GM10266 (cell line): Measurements from ENCODE around the gene SLC35F1.

Experiments
- DNase-seq: peaks from one replicate; pipeline ENCODE4 v3.0.0; 2012; ENCODE audit errors: extremely low spot score
- CTCF ChIP-seq: IDR thresholded peaks from 2 replicates; pipeline ENCODE4 v1.5.1; 2012; ENCODE audit warnings: mild to moderate bottlenecking, low read depth; ENCODE audit not compliant: control insufficient read depth, insufficient read depth; ENCODE audit errors: missing control alignments

The SLC35F1 gene

GRCh38 chr6:117928833-117929232 lies 21.8 kb downstream of the SLC35F1 start:
- no peak for DNase-seq

GRCh38 chr6:117929501-117929900 lies 22.4 kb downstream of the SLC35F1 start:
- no peak for TF ChIP-seq CTCF
- no peak for DNase-seq

More at GRCh38 chr6:117928833-117929232, 21.8 kb downstream of the SLC35F1 start:
- no peak for TF ChIP-seq CTCF

GRCh38 chr6:117930645-117931044 lies 23.6 kb downstream of the SLC35F1 start:
- no peak for DNase-seq
- no peak for TF ChIP-seq CTCF

- TF ChIP-seq CTCF: no peak
- no peak for DNase-seq
Measured at GRCh38 chr6:117932001-117932400, 24.9 kb downstream of the SLC35F1 start.

- DNase-seq: no peak
- TF ChIP-seq CTCF: no peak
Measured at GRCh38 chr6:117932676-117933075, 25.6 kb downstream of the SLC35F1 start.

GRCh38 chr6:117933471-117933870 lies 26.4 kb downstream of the SLC35F1 start:
- DNase-seq: no peak
- no peak for TF ChIP-seq CTCF

- TF ChIP-seq CTCF: no peak
- DNase-seq: no peak
Measured at GRCh38 chr6:117938311-117938995, 31.4 kb downstream of the SLC35F1 start.
